RWPE2 (cell line): ENCODE data around the gene ILDR1.
A peak's percentile ranks its signal among the peaks of the same experiment; 100 is the strongest.

Experiments used
- ATAC-seq: fragments of 200-7000 bp; cut with Tn5 transposase; 3 replicates; pipeline ENCODE4 v1.9.1; 2021; ENCODE audit warnings: low read depth
- DNase-seq: peaks from one replicate; pipeline ENCODE4 v3.0.0-alpha.2; 2020; ENCODE audit warnings: low spot score
- H3K27ac ChIP-seq: fragments of 450-650 bp; 2 replicates; pipeline ENCODE4 v1.5.1; 2017; ENCODE audit warnings: mild to moderate bottlenecking; ENCODE audit not compliant: poor library complexity, severe bottlenecking
- H3K27me3 ChIP-seq: fragments of 250-450 bp; sonication (Bioruptor Pico); 2 replicates; pipeline ENCODE4 v1.5.1; 2021; ENCODE audit warnings: mild to moderate bottlenecking, moderate library complexity; ENCODE audit not compliant: insufficient read depth, poor library complexity, severe bottlenecking
- H3K36me3 ChIP-seq: fragments of 250-450 bp; sonication (Bioruptor Pico); 2 replicates; pipeline ENCODE4 v1.5.1; 2020; ENCODE audit warnings: low read depth, mild to moderate bottlenecking, moderate library complexity
- H3K4me1 ChIP-seq: fragments of 250-450 bp; sonication (Bioruptor Pico); 2 replicates; pipeline ENCODE4 v1.5.1; 2021; ENCODE audit warnings: mild to moderate bottlenecking, moderate library complexity; ENCODE audit not compliant: insufficient read depth, poor library complexity, severe bottlenecking
- H3K4me3 ChIP-seq: fragments of 250-450 bp; sonication (Bioruptor Pico); 2 replicates; pipeline ENCODE4 v1.5.1; 2021; ENCODE audit warnings: mild to moderate bottlenecking, moderate library complexity; ENCODE audit not compliant: severe bottlenecking
- H3K9me3 ChIP-seq: fragments of 250-450 bp; sonication (Bioruptor Pico); 2 replicates; pipeline ENCODE4 v1.5.1; 2021; ENCODE audit warnings: mild to moderate bottlenecking, moderate library complexity; ENCODE audit not compliant: severe bottlenecking
- TF ChIP-seq, protein P1 (sequence below): fragments of 450-650 bp; IDR thresholded peaks from one replicate; pipeline ENCODE4 v1.5.1; 2017; ENCODE audit warnings: mild to moderate bottlenecking, moderate library complexity; ENCODE audit not compliant: poor library complexity, severe bottlenecking

ILDR1 gene

DNA sequence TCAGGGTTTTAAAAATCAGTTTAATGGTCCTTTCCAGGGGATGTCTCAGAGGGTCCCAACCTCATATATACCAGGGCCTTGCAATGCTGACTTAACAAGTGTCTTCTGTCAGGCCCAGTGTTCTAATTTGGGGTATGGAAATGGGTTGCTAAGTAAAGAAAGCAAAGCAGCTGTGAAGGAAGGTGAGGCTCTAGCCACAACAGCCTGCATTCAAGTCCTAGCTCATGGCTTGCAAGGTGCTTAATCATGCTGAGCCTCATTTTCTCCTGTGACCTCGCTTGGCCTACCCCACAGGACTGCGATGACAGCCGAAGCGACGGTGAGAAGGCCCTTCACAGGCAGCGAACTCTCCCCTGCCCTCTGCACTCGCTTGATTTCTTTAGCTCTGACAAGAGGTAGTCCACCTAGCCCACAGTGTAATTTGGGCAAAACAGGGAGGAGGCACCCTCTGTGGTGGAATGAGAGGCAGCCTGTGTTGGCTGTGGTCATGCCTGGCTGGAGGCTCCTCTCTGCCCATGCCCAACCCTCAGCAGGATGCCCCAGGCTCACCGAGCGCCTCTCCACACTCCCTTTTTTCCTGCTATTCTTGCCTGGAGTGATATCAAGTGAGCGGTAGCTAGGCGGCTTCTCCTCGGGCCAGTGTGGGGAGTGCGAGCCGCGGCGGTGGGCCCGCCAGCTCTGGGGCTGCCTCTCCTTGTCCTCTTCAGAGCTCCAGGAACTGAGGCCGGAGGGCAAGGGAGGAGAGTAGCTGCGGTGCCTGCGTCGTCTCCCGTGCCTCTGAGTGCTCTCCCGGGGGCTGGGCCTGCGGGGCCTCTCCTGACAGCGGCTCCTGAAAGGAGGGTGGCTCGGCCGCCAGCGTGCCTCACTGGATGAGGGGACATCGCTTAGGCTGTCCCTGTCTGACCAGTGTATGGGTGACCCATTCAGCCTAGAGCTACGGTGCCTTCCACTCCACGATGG, 29.2 kb downstream of the ILDR1 start:
- DNase-seq: no peak
- H3K27ac ChIP-seq: no peak overlapping the region
- no peak overlapping the region for H3K4me3 ChIP-seq
- H3K9me3 ChIP-seq: no peaks in the 10 kb centered on the region
- TF ChIP-seq, protein P1, sequence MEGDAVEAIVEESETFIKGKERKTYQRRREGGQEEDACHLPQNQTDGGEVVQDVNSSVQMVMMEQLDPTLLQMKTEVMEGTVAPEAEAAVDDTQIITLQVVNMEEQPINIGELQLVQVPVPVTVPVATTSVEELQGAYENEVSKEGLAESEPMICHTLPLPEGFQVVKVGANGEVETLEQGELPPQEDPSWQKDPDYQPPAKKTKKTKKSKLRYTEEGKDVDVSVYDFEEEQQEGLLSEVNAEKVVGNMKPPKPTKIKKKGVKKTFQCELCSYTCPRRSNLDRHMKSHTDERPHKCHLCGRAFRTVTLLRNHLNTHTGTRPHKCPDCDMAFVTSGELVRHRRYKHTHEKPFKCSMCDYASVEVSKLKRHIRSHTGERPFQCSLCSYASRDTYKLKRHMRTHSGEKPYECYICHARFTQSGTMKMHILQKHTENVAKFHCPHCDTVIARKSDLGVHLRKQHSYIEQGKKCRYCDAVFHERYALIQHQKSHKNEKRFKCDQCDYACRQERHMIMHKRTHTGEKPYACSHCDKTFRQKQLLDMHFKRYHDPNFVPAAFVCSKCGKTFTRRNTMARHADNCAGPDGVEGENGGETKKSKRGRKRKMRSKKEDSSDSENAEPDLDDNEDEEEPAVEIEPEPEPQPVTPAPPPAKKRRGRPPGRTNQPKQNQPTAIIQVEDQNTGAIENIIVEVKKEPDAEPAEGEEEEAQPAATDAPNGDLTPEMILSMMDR: no peak
- H3K27me3 ChIP-seq: no peaks in the 10 kb centered on the region
- ATAC-seq: no peak
- no peaks in the 10 kb centered on the region for H3K36me3 ChIP-seq
- peaks cover 20% of the 10 kb centered on the region for H3K4me1 ChIP-seq

- Histone ChIP-seq H3K4me1 (peaks cover 1% of the 10 kb centered on the region), H3K27ac (no peak overlapping the region), H3K4me3 (no peak overlapping the region), H3K36me3 (no peaks in the 10 kb centered on the region), H3K9me3 (no peaks in the 10 kb centered on the region), H3K27me3 (no peaks in the 10 kb centered on the region)
- TF ChIP-seq, protein P1: peak; percentile 38
- ATAC-seq: peak; percentile 58; the same call in 2 of the 3 replicates
- no peak for DNase-seq
These were observed 32.1 kb downstream of the ILDR1 start for GRCh38 chr3:121989943-121990342.

- no peak for DNase-seq
- ATAC-seq: no peak
- Histone ChIP-seq H3K4me1 (no peaks in the 10 kb centered on the region), H3K27ac (no peak overlapping the region), H3K9me3 (peaks cover 5% of the 10 kb centered on the region), H3K36me3 (no peaks in the 10 kb centered on the region), H3K27me3 (no peaks in the 10 kb centered on the region), H3K4me3 (no peak overlapping the region)
- TF ChIP-seq, protein P1: no peak
These were observed 33.9 kb downstream of the ILDR1 start for GRCh38 chr3:121988146-121988545.

GRCh38 chr3:121985846-121986245, 36.2 kb downstream of the ILDR1 start:
- peaks cover 5% of the 10 kb centered on the region for H3K9me3 ChIP-seq
- peaks cover under 1% of the 10 kb centered on the region for H3K4me1 ChIP-seq
- H3K27ac ChIP-seq: no peak overlapping the region
- no peak for DNase-seq
- ATAC-seq: no peak
- H3K4me3 ChIP-seq: no peak overlapping the region
- H3K36me3 ChIP-seq: no peaks in the 10 kb centered on the region
- TF ChIP-seq, protein P1: no peak
- H3K27me3 ChIP-seq: no peaks in the 10 kb centered on the region

GRCh38 chr3:121981473-121981872, 40.6 kb downstream of the ILDR1 start:
- no peaks in the 10 kb centered on the region for H3K27me3 ChIP-seq
- peaks cover 5% of the 10 kb centered on the region for H3K9me3 ChIP-seq
- no peaks in the 10 kb centered on the region for H3K36me3 ChIP-seq
- TF ChIP-seq, protein P1: no peak
- no peak overlapping the region for H3K27ac ChIP-seq
- no peak overlapping the region for H3K4me3 ChIP-seq
- DNase-seq: no peak
- ATAC-seq: no peak
- H3K4me1 ChIP-seq: peaks cover 16% of the 10 kb centered on the region
